ENCODE results near the gene SNX7.

DNA sequence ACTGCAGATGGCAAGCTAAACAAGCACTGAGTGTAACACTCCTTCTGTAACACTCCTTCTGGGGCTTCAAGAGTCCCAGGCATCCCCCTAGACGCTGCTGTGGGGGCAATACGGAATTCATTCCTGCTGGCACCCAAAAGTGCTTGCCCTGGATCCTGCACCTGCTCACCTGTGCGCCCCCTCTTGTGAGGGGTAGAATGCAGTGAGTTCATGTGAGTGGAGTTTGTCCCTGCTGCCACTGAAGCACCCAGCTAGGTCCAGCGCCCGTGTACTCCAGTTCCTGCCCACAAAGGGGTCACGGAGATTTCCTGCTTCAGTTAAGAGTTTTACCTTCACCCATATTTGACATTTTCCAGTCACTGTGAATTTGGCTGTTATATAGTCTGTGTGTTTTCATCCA is 130.0 kb downstream of the SNX7 start:
- TF ChIP-seq, protein P1, sequence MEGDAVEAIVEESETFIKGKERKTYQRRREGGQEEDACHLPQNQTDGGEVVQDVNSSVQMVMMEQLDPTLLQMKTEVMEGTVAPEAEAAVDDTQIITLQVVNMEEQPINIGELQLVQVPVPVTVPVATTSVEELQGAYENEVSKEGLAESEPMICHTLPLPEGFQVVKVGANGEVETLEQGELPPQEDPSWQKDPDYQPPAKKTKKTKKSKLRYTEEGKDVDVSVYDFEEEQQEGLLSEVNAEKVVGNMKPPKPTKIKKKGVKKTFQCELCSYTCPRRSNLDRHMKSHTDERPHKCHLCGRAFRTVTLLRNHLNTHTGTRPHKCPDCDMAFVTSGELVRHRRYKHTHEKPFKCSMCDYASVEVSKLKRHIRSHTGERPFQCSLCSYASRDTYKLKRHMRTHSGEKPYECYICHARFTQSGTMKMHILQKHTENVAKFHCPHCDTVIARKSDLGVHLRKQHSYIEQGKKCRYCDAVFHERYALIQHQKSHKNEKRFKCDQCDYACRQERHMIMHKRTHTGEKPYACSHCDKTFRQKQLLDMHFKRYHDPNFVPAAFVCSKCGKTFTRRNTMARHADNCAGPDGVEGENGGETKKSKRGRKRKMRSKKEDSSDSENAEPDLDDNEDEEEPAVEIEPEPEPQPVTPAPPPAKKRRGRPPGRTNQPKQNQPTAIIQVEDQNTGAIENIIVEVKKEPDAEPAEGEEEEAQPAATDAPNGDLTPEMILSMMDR (IDR thresholded peaks at IDR 0.05) = no peak
- no peak for TF ChIP-seq EZH2 (IDR thresholded peaks at IDR 0.05; ENCODE audit: borderline replicate concordance, insufficient read depth, low read depth, low read length, poor library complexity, severe bottlenecking)
